Measurements from ENCODE around the gene OR2A14.
A peak's percentile ranks its signal among the peaks of the same experiment; 100 is the strongest.
"Not testable (repeated sequence)": the region's sequence is repeated elsewhere in the genome, so short reads cannot be mapped to it uniquely, and the experiment has no call there.

Gene OR2A14

DNA sequence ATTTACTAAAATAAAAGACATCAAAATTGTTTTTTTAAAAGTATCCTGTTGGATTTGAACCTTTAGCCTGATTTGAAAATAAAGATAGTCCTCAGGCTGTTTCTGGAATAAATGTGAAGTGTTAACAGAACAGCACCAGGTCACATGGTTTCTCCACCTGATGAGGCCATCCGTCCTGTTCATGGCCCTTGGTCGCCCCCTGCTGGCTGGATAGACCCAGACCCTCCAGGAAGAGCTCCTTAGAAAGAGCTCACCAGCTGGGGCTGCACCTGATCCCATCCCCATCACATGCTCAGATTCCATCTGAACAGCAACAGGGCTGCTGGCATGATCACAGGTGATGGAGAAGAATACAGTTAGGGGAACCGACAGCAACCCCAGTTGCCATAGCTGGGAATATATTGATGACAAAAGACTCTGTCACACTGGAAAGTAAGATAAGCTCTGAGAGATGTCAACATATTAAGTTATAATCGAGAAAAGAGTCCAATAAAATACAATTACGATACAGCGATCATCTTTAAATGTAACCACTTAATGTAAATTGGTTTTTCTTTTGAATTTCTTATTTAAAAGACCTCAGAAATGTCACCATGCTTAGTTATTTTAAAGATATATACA is 4.8 kb downstream of the OR2A14 start:
- peak; percentile 87 for TF ChIP-seq CTCF (IDR thresholded peaks at IDR 0.05; ENCODE audit: borderline replicate concordance, insufficient read depth, low read depth, low read length)
- H3K4me3 ChIP-seq (ENCODE audit: low read depth, low read length), result no peak overlapping the region

- H3K4me3 ChIP-seq (ENCODE audit: low read depth, low read length), result not testable (repeated sequence)
Observed at GRCh38 chr7:144129601-144130000, 6.6 kb downstream of the OR2A14 start.

- no peak overlapping the region for H3K4me3 ChIP-seq (ENCODE audit: low read depth, low read length)
- no peak for TF ChIP-seq CTCF (IDR thresholded peaks at IDR 0.05; ENCODE audit: borderline replicate concordance, insufficient read depth, low read depth, low read length)
Observed at GRCh38 chr7:144130730-144131129, 7.8 kb downstream of the OR2A14 start.

DNA sequence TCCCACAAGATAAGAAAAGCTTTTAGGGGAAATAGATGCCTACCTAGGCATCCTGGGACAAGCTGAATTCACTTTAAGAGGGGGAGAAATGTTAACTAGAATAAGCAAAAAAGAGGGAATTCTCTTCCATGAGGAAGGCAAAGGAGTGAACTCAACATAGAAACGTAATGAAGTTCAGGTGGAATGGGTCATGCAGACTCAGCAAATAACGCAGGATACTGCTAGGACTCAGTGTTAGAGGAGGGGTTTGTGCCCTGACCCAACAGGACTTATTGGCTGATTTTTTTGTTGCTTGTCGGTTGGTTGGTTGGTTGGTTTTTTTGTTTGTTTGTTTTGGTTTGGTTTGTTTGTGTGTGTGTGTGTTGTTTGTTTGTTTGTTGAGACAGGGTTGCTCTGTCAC is 9.3 kb downstream of the OR2A14 start:
- no peak for TF ChIP-seq CTCF (IDR thresholded peaks at IDR 0.05; ENCODE audit: borderline replicate concordance, insufficient read depth, low read depth, low read length)

DNA sequence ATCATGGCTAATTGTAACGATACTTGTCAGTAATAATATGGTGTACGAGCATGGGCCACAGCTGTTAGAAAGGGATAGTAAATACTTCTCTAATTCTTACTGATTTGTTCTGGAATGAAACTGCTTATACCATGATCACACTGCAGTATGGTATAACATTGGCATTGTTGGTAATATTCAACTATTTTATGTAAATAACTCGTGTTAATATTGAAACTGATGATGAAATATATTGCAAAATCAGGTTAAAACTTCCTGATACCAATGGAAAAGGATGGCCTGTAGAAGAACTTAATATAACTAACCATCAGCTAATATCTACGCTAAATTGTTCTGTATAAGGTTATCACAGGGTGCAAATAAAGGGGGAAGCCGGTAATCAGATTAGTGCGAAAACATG is 10.3 kb downstream of the OR2A14 start:
- TF ChIP-seq CTCF (IDR thresholded peaks at IDR 0.05; ENCODE audit: borderline replicate concordance, insufficient read depth, low read depth, low read length), result no peak
- no peak overlapping the region for H3K4me3 ChIP-seq (ENCODE audit: low read depth, low read length)

More for the DNA sequence above, 9.3 kb downstream of the OR2A14 start:
- H3K4me3 ChIP-seq (ENCODE audit: low read depth, low read length), result no peak overlapping the region

DNA sequence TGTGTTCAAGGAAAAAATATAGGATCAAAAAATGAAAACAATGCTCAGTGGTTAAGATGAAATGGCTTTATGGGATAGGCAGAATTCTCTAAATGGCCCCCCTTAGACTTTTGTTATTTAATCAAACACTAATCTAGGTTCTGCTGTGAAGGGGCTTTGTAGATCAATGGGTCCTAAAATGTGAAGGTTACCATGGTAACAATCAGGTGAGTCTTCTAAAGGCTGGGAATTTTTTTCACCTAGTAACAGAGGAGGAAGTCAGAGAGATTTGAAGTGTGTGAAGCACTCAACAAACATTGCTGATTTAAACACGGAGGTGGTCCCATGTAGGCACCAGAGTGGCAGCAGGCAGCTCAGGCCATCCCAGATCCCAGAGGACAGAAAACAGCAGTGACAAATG is 11.1 kb downstream of the OR2A14 start:
- TF ChIP-seq CTCF (IDR thresholded peaks at IDR 0.05; ENCODE audit: borderline replicate concordance, insufficient read depth, low read depth, low read length), result no peak
- H3K4me3 ChIP-seq (ENCODE audit: low read depth, low read length), result no peak overlapping the region

DNA sequence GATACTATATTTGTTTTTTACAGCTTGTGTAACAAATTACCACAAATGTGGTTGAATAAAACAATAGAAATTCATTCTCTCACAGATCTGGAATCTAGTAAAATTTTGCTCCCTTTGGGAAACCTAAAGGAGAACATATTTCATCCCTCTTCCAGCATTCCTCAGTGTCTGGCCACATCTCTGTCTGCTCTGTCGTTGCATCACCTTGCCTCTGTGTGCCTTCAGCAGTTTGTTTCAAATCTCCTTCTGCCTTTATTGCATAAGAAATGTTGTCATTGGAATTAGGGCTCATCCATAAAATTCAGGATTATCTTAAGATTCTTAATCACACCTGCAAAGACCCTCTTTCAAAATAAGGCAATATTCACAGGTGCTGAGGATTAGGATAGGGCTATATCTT is 14.5 kb downstream of the OR2A14 start:
- no peak overlapping the region for H3K4me3 ChIP-seq (ENCODE audit: low read depth, low read length)
- TF ChIP-seq CTCF (IDR thresholded peaks at IDR 0.05; ENCODE audit: borderline replicate concordance, insufficient read depth, low read depth, low read length), result no peak

GRCh38 chr7:144142187-144142586 is 19.2 kb downstream of the OR2A14 start:
- no peak for TF ChIP-seq CTCF (IDR thresholded peaks at IDR 0.05; ENCODE audit: borderline replicate concordance, insufficient read depth, low read depth, low read length)
- no peak overlapping the region for H3K4me3 ChIP-seq (ENCODE audit: low read depth, low read length)
